ENCODE measurements around the gene MTOR. TPM values are rescaled to one million over a fixed set of nuclear protein-coding genes. Genes with fewer than 3 reads are reported as not detected.
"Not testable (repeated sequence)": the region's sequence is repeated elsewhere in the genome, so short reads cannot be mapped to it uniquely, and the experiment has no call there.

MTOR gene
- total RNA-seq, 6 experiments from 2014 or later = 36.6 to 41.2 (median 38.2) TPM

DNA sequence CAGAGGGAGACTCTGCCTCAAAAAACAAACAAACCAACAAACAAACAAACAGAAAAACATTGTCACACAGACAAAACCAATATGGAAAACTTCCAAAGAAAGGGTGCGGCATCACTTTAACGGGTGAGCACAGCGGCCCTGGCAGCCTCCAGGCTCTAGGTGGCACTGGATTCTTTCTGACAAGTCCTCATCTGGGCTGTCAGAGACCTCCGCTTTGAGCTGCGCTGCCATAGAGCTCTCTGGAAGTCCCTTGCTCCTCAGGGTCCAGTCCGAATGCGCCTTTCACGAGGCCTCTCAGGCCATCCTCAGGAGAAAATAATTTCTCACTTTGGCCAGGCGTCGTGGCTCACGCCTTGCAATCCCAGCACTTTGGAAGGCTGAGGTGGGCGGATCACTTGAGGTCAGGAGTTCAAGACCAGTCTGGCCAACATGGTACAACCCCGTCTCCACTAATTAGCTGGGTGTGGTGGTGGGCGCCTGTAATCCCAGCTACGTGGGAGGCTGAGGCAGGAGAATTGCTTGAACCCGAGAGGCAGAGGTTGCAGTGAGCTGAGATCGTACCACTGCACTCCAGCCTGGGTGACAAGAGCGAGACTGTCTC is 198.3 kb downstream of the MTOR start:
- not testable (repeated sequence) for H3K27ac Mint-ChIP-seq; DNase-seq; H3K9me3 Mint-ChIP-seq; H3K27me3 Mint-ChIP-seq (ENCODE audit: insufficient read depth); H3K4me3 Mint-ChIP-seq
- Mint-ChIP-seq H3K4me1 (ENCODE audit: low read depth) (peaks cover 14% of the 10 kb centered on the region), H3K36me3 (ENCODE audit: low read depth) (peaks cover 32% of the 10 kb centered on the region)
- TF ChIP-seq, protein P1, sequence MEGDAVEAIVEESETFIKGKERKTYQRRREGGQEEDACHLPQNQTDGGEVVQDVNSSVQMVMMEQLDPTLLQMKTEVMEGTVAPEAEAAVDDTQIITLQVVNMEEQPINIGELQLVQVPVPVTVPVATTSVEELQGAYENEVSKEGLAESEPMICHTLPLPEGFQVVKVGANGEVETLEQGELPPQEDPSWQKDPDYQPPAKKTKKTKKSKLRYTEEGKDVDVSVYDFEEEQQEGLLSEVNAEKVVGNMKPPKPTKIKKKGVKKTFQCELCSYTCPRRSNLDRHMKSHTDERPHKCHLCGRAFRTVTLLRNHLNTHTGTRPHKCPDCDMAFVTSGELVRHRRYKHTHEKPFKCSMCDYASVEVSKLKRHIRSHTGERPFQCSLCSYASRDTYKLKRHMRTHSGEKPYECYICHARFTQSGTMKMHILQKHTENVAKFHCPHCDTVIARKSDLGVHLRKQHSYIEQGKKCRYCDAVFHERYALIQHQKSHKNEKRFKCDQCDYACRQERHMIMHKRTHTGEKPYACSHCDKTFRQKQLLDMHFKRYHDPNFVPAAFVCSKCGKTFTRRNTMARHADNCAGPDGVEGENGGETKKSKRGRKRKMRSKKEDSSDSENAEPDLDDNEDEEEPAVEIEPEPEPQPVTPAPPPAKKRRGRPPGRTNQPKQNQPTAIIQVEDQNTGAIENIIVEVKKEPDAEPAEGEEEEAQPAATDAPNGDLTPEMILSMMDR (IDR thresholded peaks at IDR 0.05) = 0 out of 2 replicates have a peak, but pooled peaks have one; percentile 7

DNA sequence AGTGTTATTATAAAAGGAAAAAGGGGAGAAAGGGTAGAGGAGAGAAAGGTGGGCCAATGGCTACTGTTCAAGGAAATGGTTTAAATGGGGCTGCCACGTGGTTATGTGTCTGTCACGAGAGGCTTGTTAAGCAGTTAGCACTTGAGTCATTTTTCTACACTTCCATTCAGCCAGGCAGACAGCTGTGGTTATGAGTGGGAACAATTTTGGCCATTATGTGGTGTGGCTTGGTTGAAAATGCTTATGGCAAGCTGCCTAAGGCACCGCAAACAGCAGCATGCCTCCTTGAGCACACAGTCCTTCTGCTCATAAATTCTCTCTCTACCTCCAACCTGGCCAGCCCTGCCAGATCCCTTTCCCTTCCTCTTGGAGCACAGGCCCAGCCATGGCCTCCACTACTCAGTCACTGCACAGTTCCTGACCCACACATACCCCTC is 199.4 kb downstream of the MTOR start:
- DNase-seq = no peak
- Mint-ChIP-seq H3K4me1 (ENCODE audit: low read depth) (peaks cover 14% of the 10 kb centered on the region), H3K27me3 (ENCODE audit: insufficient read depth) (no peaks in the 10 kb centered on the region; the same call in 1 of the 2 replicates), H3K27ac (no peak overlapping the region), H3K9me3 (no peaks in the 10 kb centered on the region), H3K36me3 (ENCODE audit: low read depth) (peaks cover 35% of the 10 kb centered on the region), H3K4me3 (no peak overlapping the region)
- TF ChIP-seq, protein P1 (IDR thresholded peaks at IDR 0.05) = no peak

DNA sequence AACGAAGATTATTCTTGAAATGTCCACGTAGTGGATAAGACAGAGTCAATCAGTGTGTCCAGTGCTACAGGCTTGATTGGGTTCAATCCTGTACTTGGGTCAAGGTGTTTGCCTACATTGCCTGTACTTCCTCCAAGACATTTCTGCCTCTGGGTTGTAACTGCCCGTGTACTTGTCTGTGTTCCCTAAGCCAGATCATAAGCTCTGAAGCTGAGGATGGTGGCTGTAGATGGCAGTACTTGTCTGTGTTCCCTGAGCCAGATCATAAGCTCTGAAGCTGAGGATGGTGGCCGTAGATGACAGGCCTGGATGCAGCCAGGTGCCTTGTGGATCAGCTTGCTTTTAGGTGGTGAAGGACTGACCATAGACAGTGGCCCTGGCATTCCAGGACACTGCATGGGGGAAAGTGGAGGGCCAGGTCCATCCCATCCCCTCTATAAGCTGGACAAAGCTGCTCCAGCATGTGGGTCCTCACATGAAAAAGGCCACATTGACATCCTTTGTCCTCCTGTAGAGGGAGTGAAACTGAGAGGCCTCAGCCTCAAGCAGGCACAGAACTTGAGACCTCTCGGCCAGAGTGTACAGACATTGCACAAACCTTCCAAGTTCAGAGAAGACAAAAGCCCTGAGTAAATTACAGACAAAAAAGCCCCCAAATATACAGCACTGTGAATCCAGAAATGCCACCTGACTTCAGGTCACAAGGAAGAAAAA is 200.5 kb downstream of the MTOR start:
- Mint-ChIP-seq H3K27me3 (ENCODE audit: insufficient read depth) (no peaks in the 10 kb centered on the region; the same call in 1 of the 2 replicates), H3K4me3 (no peak overlapping the region), H3K36me3 (ENCODE audit: low read depth) (peaks cover 40% of the 10 kb centered on the region), H3K27ac (peak overlapping the region; percentile 15), H3K4me1 (ENCODE audit: low read depth) (peaks cover 18% of the 10 kb centered on the region), H3K9me3 (no peaks in the 10 kb centered on the region)
- DNase-seq = no peak
- TF ChIP-seq, protein P1 (IDR thresholded peaks at IDR 0.05) = no peak

DNA sequence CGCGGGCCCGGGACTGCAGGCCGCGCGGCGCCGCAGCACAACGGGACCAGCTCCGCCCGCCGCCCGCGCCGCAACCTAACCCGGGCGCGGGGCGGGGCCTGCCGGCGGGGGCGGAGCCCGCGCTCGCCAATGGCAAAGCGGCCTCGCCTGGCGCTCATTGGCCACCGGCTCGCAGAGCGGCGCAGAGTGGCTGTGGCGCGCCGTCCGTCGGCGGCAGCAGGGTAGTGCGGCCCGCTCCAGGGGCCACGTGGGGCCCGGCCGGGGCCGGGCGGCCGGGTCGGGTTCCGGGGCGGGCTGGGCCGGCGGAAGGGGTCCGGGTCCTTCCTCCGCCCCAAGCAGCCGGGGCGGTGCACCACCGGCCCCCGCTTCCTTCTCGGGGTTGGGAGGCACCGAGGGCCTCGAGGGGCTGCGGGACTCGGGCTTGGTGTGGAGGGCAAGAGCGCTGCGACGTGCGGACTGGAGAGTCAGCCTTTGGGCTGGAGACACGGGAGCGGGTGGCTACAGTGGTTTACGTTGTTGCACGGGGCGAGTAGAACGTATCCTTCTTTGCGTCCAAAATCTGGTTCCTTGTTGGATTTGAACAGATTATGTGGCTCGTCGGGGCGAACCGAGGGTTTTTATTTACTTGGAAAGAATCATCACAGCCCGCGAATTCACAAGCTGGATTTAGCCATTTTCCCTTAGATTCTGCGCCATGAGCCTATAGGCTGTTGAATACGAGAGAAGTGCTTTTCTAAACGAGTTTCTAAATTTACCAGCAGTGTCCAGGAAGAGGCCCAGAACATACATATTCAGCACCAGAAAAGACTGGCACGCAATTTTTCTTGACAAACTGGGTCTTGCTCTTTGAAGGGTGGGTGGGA is 202.2 kb downstream of the MTOR start, which contains the start of gene SRM:
Gene SRM (minus strand): TSS at position 51 of the 863 bp plus-strand sequence. CDS start 75 bp downstream, outside the sequence.
- TF ChIP-seq, protein P1 (IDR thresholded peaks at IDR 0.05) = peak; percentile 73
- Mint-ChIP-seq H3K27ac (peak within 1 kb of the TSS; percentile 86), H3K36me3 (ENCODE audit: low read depth) (peaks cover 27% of the 10 kb centered on the region), H3K4me1 (ENCODE audit: low read depth) (peaks cover 18% of the 10 kb centered on the region), H3K27me3 (ENCODE audit: insufficient read depth) (no peaks in the 10 kb centered on the region; the same call in 1 of the 2 replicates), H3K9me3 (no peaks in the 10 kb centered on the region), H3K4me3 (peak within 1 kb of the TSS; percentile 94)
- DNase-seq = peak; percentile 84

All from HFFc6 (cell line).